Neural crest cell (in vitro differentiated cells): ENCODE measurements around the gene APP. TPM values are rescaled to one million over a fixed set of nuclear protein-coding genes. Genes with fewer than 3 reads are reported as not detected.

ENCODE experiments used
- DNase-seq: peaks from one replicate; pipeline ENCODE4 v3.0.0; 2021; ENCODE audit warnings: low read depth, mixed read lengths, low spot score
- H3K27ac Mint-ChIP-seq: one replicate; pipeline ENCODE4 v1.8.0; 2021; ENCODE audit warnings: mild to moderate bottlenecking, mixed read lengths; ENCODE audit not compliant: unreplicated experiment
- H3K27me3 Mint-ChIP-seq: 2 replicates; pipeline ENCODE4 v1.8.0; 2021; ENCODE audit warnings: low read depth, mild to moderate bottlenecking, mixed read lengths
- H3K36me3 Mint-ChIP-seq: 2 replicates; pipeline ENCODE4 v1.8.0; 2021; ENCODE audit warnings: low read depth, mild to moderate bottlenecking, mixed read lengths
- H3K4me1 Mint-ChIP-seq: 2 replicates; pipeline ENCODE4 v1.8.0; 2021; ENCODE audit warnings: mixed read lengths
- H3K4me3 Mint-ChIP-seq: one replicate; pipeline ENCODE4 v1.8.0; 2021; ENCODE audit warnings: mild to moderate bottlenecking, mixed read lengths
- H3K9me3 Mint-ChIP-seq: 2 replicates; pipeline ENCODE4 v1.8.0; 2021; ENCODE audit warnings: mixed read lengths
- CTCF ChIP-seq: fragments of 200-600 bp; sonication (generic); conservative IDR thresholded peaks from 2 replicates; pipeline ENCODE4 v1.5.0; 2021; ENCODE audit warnings: antibody characterized with exemption, mild to moderate bottlenecking
- total RNA-seq: library from RNA; stranded (reverse); gene quantifications from 2 replicates; pipeline ENCODE4 v1.2.1, GENCODE V29; 2021

APP gene
- total RNA-seq, 1 donor from 2014 or later = 254 TPM

- Mint-ChIP-seq H3K9me3 (no peaks in the 10 kb centered on the region), H3K27me3 (no peaks in the 10 kb centered on the region), H3K27ac (no peak overlapping the region), H3K4me1 (no peaks in the 10 kb centered on the region), H3K4me3 (no peak overlapping the region), H3K36me3 (no peaks in the 10 kb centered on the region)
- TF ChIP-seq CTCF = no peak
- DNase-seq = no peak
These were observed 313.1 kb downstream of the APP start for GRCh38 chr21:25857308-25858074.

GRCh38 chr21:25855576-25855975 is 315.0 kb downstream of the APP start:
- no peak for TF ChIP-seq CTCF
- no peaks in the 10 kb centered on the region for H3K36me3 Mint-ChIP-seq
- no peak overlapping the region for H3K27ac Mint-ChIP-seq
- no peak overlapping the region for H3K4me3 Mint-ChIP-seq
- H3K27me3 Mint-ChIP-seq = no peaks in the 10 kb centered on the region
- H3K4me1 Mint-ChIP-seq = peaks cover 7% of the 10 kb centered on the region
- no peaks in the 10 kb centered on the region for H3K9me3 Mint-ChIP-seq
- no peak for DNase-seq

- H3K36me3 Mint-ChIP-seq = peaks cover 8% of the 10 kb centered on the region
- H3K4me1 Mint-ChIP-seq = peaks cover 11% of the 10 kb centered on the region
- no peaks in the 10 kb centered on the region for H3K27me3 Mint-ChIP-seq
- H3K9me3 Mint-ChIP-seq = peaks cover 15% of the 10 kb centered on the region
- H3K27ac Mint-ChIP-seq = no peak overlapping the region
- no peak for DNase-seq
- H3K4me3 Mint-ChIP-seq = no peak overlapping the region
- TF ChIP-seq CTCF = no peak
These were observed 320.3 kb downstream of the APP start for GRCh38 chr21:25850126-25850842.

- Mint-ChIP-seq H3K27me3 (no peaks in the 10 kb centered on the region), H3K4me1 (peaks cover 11% of the 10 kb centered on the region), H3K4me3 (no peak overlapping the region), H3K27ac (no peak overlapping the region), H3K9me3 (peaks cover 15% of the 10 kb centered on the region), H3K36me3 (peaks cover 8% of the 10 kb centered on the region)
- no peak for DNase-seq
- TF ChIP-seq CTCF = no peak
These were observed 322.3 kb downstream of the APP start for GRCh38 chr21:25848309-25848708.

GRCh38 chr21:25845729-25846256 is 324.8 kb downstream of the APP start:
- no peak for TF ChIP-seq CTCF
- H3K27ac Mint-ChIP-seq = no peak overlapping the region
- H3K27me3 Mint-ChIP-seq = peaks cover 9% of the 10 kb centered on the region
- peaks cover 15% of the 10 kb centered on the region for H3K9me3 Mint-ChIP-seq
- peaks cover 8% of the 10 kb centered on the region for H3K36me3 Mint-ChIP-seq
- H3K4me3 Mint-ChIP-seq = no peak overlapping the region
- DNase-seq = no peak
- peaks cover 7% of the 10 kb centered on the region for H3K4me1 Mint-ChIP-seq
